H1 (cell line): ENCODE measurements around the gene IGFALS. TPM values are rescaled to one million over a fixed set of nuclear protein-coding genes. Genes with fewer than 3 reads are reported as not detected.

Source experiments
- JUN ChIP-seq: IDR thresholded peaks from 2 replicates; pipeline ENCODE4 v1.6.1; 2011; ENCODE audit warnings: low read depth, mild to moderate bottlenecking, improper control_type of control experiment, low read length
- KDM5A ChIP-seq: fragments of 200-600 bp; IDR thresholded peaks from 2 replicates; pipeline ENCODE4 v1.7.1; 2012; ENCODE audit warnings: mild to moderate bottlenecking, low read length, inconsistent platforms, mixed read lengths
- NRF1 ChIP-seq: IDR thresholded peaks from 2 replicates; pipeline ENCODE4 v1.6.1; 2011; ENCODE audit warnings: mild to moderate bottlenecking, low read depth, low read length, improper control_type of control experiment
- TEAD4 ChIP-seq: IDR thresholded peaks from 2 replicates; pipeline ENCODE4 v1.6.1; 2012; ENCODE audit warnings: low read depth, low read length, inconsistent platforms, mixed read lengths
- polyA plus RNA-seq, 7 experiments: library from polyadenylated mRNA; depleted of rRNA in 3 of 7; stranded (reverse) in 5 of 7; unstranded in 2 of 7; fragments of >200 nt in 5 of 7; fragments of 200-250 nt in 2 of 7; gene quantifications; 1 replicate in 5 of 7; 2 replicates in 1 of 7; 4 replicates in 1 of 7; pipeline versions ENCODE4 v1.2.1 to v1.2.3, GENCODE V29; 2011 to 2013; ENCODE audit warnings: missing spikeins in 2 of 7, mixed read lengths in 2 of 7
- total RNA-seq: library from RNA; stranded (reverse); fragmentation: NEBNext Ultra II Directional; extraction: Animal tissue kit (Norgen Biotek cat#: 25700); gene quantifications from 2 replicates; pipeline ENCODE4 v1.2.1, GENCODE V29; 2021

IGFALS gene
- total and polyA plus RNA-seq, 2 of the 8 experiments (the other 6 are each of a cell fraction or from before 2014, with no cell fraction given) = not detected

- TF ChIP-seq JUN (no peak), KDM5A (no peak), TEAD4 (no peak), NRF1 (no peak)
Observed at GRCh38 chr16:1821861-1822611, 28.5 kb upstream of the IGFALS start (continued).
